Measurements from ENCODE around the gene PEAK3.

The PEAK3 gene

DNA sequence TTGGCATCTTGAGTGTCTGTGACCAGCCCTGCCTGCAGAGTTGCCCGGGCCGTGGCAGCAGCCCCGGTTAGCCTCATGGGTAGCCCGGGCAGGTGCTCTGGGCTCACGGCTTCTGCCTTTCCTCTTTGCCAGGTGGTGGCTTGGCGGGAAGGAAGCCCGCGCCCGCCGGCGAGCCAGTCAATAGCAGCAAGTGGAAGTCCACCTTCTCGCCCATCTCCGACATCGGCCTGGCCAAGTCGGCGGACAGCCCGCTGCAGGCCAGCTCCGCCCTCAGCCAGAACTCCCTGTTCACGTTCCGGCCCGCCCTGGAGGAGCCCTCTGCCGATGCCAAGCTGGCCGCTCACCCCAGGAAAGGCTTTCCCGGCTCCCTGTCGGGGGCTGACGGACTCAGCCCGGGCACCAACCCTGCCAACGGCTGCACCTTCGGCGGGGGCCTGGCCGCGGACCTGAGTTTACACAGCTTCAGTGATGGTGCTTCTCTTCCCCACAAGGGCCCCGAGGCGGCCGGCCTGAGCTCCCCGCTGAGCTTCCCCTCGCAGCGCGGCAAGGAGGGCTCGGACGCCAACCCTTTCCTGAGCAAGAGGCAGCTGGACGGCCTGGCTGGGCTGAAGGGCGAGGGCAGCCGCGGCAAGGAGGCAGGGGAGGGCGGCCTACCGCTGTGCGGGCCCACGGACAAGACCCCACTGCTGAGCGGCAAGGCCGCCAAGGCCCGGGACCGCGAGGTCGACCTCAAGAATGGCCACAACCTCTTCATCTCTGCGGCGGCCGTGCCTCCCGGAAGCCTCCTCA is 55.7 kb downstream of the PEAK3 start:
- in situ Hi-C loops (cut with HindIII; ENCODE audit: low sequenced_read_pairs), result no loop called here

DNA sequence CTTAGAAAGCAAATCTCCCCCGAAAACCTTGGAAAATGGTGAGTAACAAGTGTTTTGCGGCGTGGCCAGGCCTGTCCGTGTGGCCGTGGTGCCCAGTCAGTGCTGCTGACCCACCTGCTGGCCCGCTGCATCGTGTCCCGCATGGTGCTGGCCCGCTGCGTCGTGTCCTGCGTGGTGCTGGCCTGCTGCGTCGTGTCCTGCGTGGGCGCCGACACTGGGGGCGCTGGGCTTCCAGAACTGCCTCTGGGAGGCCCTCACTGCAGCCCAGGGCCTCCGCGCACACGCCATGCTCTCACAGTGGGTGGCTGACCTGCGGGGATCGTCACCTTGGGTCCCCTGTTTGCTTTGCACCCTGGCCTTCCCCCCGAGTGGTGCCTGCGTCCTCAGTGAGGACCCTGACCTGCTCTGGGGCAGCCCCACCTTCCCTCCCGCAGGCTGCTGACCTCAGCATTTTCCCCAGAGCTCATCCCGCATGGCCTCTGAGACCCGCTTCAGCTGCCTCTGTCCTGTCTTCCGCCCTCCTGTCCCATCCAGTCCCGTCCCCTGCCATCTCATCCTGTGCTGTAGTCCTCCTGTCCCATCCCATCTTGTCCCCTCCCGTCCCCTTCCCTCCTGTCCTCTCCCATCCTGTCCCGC is 56.4 kb downstream of the PEAK3 start:
- in situ Hi-C loops (cut with HindIII; ENCODE audit: low sequenced_read_pairs), result no loop called here

GRCh38 chr19:2224754-2225349 is 57.1 kb downstream of the PEAK3 start:
- in situ Hi-C loops (cut with HindIII; ENCODE audit: low sequenced_read_pairs), result no loop called here
